ENCODE data around the gene FAM222B.
A peak's percentile ranks its signal among the peaks of the same experiment; 100 is the strongest.

GRCh38 chr17:28812091-28812747, 30.4 kb downstream of the FAM222B start:
- TF ChIP-seq POLR2AphosphoS5 (IDR thresholded peaks at IDR 0.05) (peak; percentile 43 to 56 (median 53)), POLR2A (IDR thresholded peaks at IDR 0.05) (peak; percentile 33)
